A673 (cell line): Measurements from ENCODE around the gene ZFYVE28.

Source experiments
- CTCF ChIP-seq: fragments of 300-800, 200-600 bp; sonication (generic); conservative IDR thresholded peaks from 2 replicates; pipeline ENCODE4 v1.5.1; 2017; ENCODE audit warnings: low read depth, mild to moderate bottlenecking, antibody characterized with exemption, low read length, moderate library complexity, mixed read lengths
- EZH2 ChIP-seq: fragments of 200-600 bp; sonication (generic); IDR thresholded peaks from 2 replicates; pipeline ENCODE4 v1.6.1; 2017; ENCODE audit warnings: borderline replicate concordance, low read depth, mild to moderate bottlenecking, mixed read lengths, antibody characterized with exemption, low read length; ENCODE audit not compliant: poor library complexity, severe bottlenecking

- no peak for TF ChIP-seq CTCF
- TF ChIP-seq EZH2: no peak
These were observed 156.6 kb downstream of the ZFYVE28 start, which contains the start of gene MXD4 for GRCh38 chr4:2261853-2262144.
